GM21447 (cell line): Measurements from ENCODE around the gene RPL21.
"Not testable (repeated sequence)": the region's sequence is repeated elsewhere in the genome, so short reads cannot be mapped to it uniquely, and the experiment has no call there.

ENCODE experiments used
- ATAC-seq: cut with Tn5 transposase; IDR thresholded peaks from one replicate; pipeline ENCODE4 v1.9.1; 2021; ENCODE audit not compliant: unreplicated experiment

Gene RPL21

GRCh38 chr13:27288392-27288791 is 37.0 kb downstream of the RPL21 start:
- ATAC-seq, result no peak

GRCh38 chr13:27289011-27289665 is 37.8 kb downstream of the RPL21 start:
- no peak for ATAC-seq

- no peak for ATAC-seq
These were observed 39.4 kb downstream of the RPL21 start for GRCh38 chr13:27290715-27291114.

GRCh38 chr13:27291967-27292366 is 40.6 kb downstream of the RPL21 start:
- ATAC-seq, result not testable (repeated sequence)

GRCh38 chr13:27293076-27293691 is 41.8 kb downstream of the RPL21 start:
- ATAC-seq, result no peak

- no peak for ATAC-seq
These were observed 42.6 kb downstream of the RPL21 start for GRCh38 chr13:27293873-27294515.

GRCh38 chr13:27295096-27295495 is 43.7 kb downstream of the RPL21 start:
- no peak for ATAC-seq

GRCh38 chr13:27295660-27296059 is 44.3 kb downstream of the RPL21 start:
- ATAC-seq, result no peak

- ATAC-seq, result no peak
These were observed 45.1 kb downstream of the RPL21 start for GRCh38 chr13:27296496-27296895.

GRCh38 chr13:27298849-27299248 is 47.5 kb downstream of the RPL21 start:
- ATAC-seq, result no peak

GRCh38 chr13:27300406-27300805 is 49.0 kb downstream of the RPL21 start:
- not testable (repeated sequence) for ATAC-seq

- ATAC-seq, result no peak
These were observed 49.7 kb downstream of the RPL21 start for GRCh38 chr13:27300941-27301586.

- ATAC-seq, result no peak
These were observed 51.4 kb downstream of the RPL21 start for GRCh38 chr13:27302643-27303262.

GRCh38 chr13:27304099-27304498 is 52.7 kb downstream of the RPL21 start:
- no peak for ATAC-seq

- no peak for ATAC-seq
These were observed 53.3 kb downstream of the RPL21 start for GRCh38 chr13:27304611-27305010.
